GM18861 (cell line): ENCODE measurements around the gene LSAMP.
A peak's percentile ranks its signal among the peaks of the same experiment; 100 is the strongest.
"Not testable (repeated sequence)": the region's sequence is repeated elsewhere in the genome, so short reads cannot be mapped to it uniquely, and the experiment has no call there.

Source experiments
- ATAC-seq: cut with Tn5 transposase; IDR thresholded peaks from one replicate; pipeline ENCODE4 v1.9.1; 2021; ENCODE audit not compliant: unreplicated experiment

The LSAMP gene

GRCh38 chr3:116124166-116124565 is 321.1 kb downstream of the LSAMP start:
- no peak for ATAC-seq

- ATAC-seq = no peak
These were observed 326.7 kb downstream of the LSAMP start for GRCh38 chr3:116118475-116119169.

- no peak for ATAC-seq
These were observed 330.7 kb downstream of the LSAMP start for GRCh38 chr3:116114586-116114985.

- no peak for ATAC-seq
These were observed 332.6 kb downstream of the LSAMP start for GRCh38 chr3:116112696-116113095.

GRCh38 chr3:116111765-116112164 is 333.5 kb downstream of the LSAMP start:
- no peak for ATAC-seq

- no peak for ATAC-seq
These were observed 341.3 kb downstream of the LSAMP start for GRCh38 chr3:116103868-116104530.

- no peak for ATAC-seq
These were observed 343.2 kb downstream of the LSAMP start for GRCh38 chr3:116102037-116102436.

- ATAC-seq = no peak
These were observed 348.1 kb downstream of the LSAMP start for GRCh38 chr3:116097226-116097625.

- ATAC-seq = no peak
These were observed 348.7 kb downstream of the LSAMP start for GRCh38 chr3:116096631-116097030.

- no peak for ATAC-seq
These were observed 351.9 kb downstream of the LSAMP start for GRCh38 chr3:116093374-116093773.

- no peak for ATAC-seq
These were observed 357.9 kb downstream of the LSAMP start for GRCh38 chr3:116087426-116087825.

GRCh38 chr3:116084999-116085791 is 360.1 kb downstream of the LSAMP start:
- ATAC-seq = no peak

GRCh38 chr3:116083683-116084082 is 361.6 kb downstream of the LSAMP start:
- ATAC-seq = no peak

- ATAC-seq = no peak
These were observed 366.7 kb downstream of the LSAMP start for GRCh38 chr3:116078561-116078960.

GRCh38 chr3:116077557-116077956 is 367.7 kb downstream of the LSAMP start:
- ATAC-seq = no peak

- ATAC-seq = no peak
These were observed 368.2 kb downstream of the LSAMP start for GRCh38 chr3:116077059-116077458.

- ATAC-seq = not testable (repeated sequence)
These were observed 374.6 kb downstream of the LSAMP start for GRCh38 chr3:116070516-116071278.

GRCh38 chr3:116070061-116070460 is 375.2 kb downstream of the LSAMP start:
- no peak for ATAC-seq

- no peak for ATAC-seq
These were observed 376.3 kb downstream of the LSAMP start for GRCh38 chr3:116069024-116069423.

- ATAC-seq = peak; percentile 63
These were observed 378.0 kb downstream of the LSAMP start for GRCh38 chr3:116067326-116067725.

GRCh38 chr3:116065501-116065900 is 379.8 kb downstream of the LSAMP start:
- no peak for ATAC-seq
